Caco-2 (cell line): ENCODE data around the gene VWA3B. TPM values are rescaled to one million over a fixed set of nuclear protein-coding genes. Genes with fewer than 3 reads are reported as not detected.

ENCODE experiments used
- BruUV-seq: library from RNA; stranded (reverse); fragments of 400-500 nt; replicated peaks from 2 replicates; lab custom pipeline; 2021; lab: Mats Ljungman, UMichigan
- CTCF ChIA-PET: fragments of 300-600 bp; sonication (Branson Sonifier 250); formaldehyde crosslinking; loops from one replicate; lab custom pipeline; 2022; ENCODE audit warnings: antibody characterized with exemption; lab: Charles Lee
- POLR2A ChIA-PET: fragments of 300-600 bp; sonication (Branson Sonifier 250); formaldehyde crosslinking; loops from one replicate; lab custom pipeline; 2022; ENCODE audit warnings: antibody characterized with exemption; lab: Charles Lee
- DNase-seq, 2 experiments: peaks; one replicate each; pipeline versions ENCODE4 v3.0.0 to v3.0.0-alpha.2; 2020 to 2022
- H3K27me3 ChIP-seq: replicated peaks from 2 replicates; pipeline ENCODE4 v1.6.0; 2011; ENCODE audit warnings: low read length; ENCODE audit not compliant: control insufficient read depth, insufficient read depth
- H3K36me3 ChIP-seq: 2 replicates; pipeline ENCODE4 v1.5.1; 2011; ENCODE audit warnings: low read length; ENCODE audit not compliant: control insufficient read depth, insufficient read depth
- H3K4me1 ChIP-seq: fragments of 250-450 bp; sonication (Bioruptor Pico); 2 replicates; pipeline ENCODE4 v1.5.1; 2020; ENCODE audit warnings: mild to moderate bottlenecking
- H3K4me3 ChIP-seq: 2 replicates; pipeline ENCODE4 v1.5.1; 2011; ENCODE audit warnings: low read depth, mild to moderate bottlenecking, control low read depth, low read length
- H3K9me3 ChIP-seq: fragments of 250-450 bp; sonication (Bioruptor Pico); 2 replicates; pipeline ENCODE4 v1.5.1; 2020; ENCODE audit warnings: mild to moderate bottlenecking, moderate library complexity
- H3K27ac Mint-ChIP-seq: one replicate; pipeline ENCODE4 v1.8.0; 2022; ENCODE audit warnings: mixed read lengths; ENCODE audit not compliant: unreplicated experiment
- H3K27me3 Mint-ChIP-seq: one replicate; pipeline ENCODE4 v1.8.0; 2022; ENCODE audit warnings: mixed read lengths; ENCODE audit not compliant: insufficient read depth, unreplicated experiment
- H3K36me3 Mint-ChIP-seq: one replicate; pipeline ENCODE4 v1.8.0; 2022; ENCODE audit warnings: mild to moderate bottlenecking, mixed read lengths; ENCODE audit not compliant: insufficient read depth, unreplicated experiment
- H3K4me1 Mint-ChIP-seq: one replicate; pipeline ENCODE4 v1.8.0; 2022; ENCODE audit warnings: low read depth, mixed read lengths; ENCODE audit not compliant: unreplicated experiment
- H3K4me3 Mint-ChIP-seq: one replicate; pipeline ENCODE4 v1.8.0; 2022; ENCODE audit warnings: mild to moderate bottlenecking, moderate library complexity, mixed read lengths; ENCODE audit not compliant: unreplicated experiment
- H3K9me3 Mint-ChIP-seq: one replicate; pipeline ENCODE4 v1.8.0; 2022; ENCODE audit warnings: mixed read lengths; ENCODE audit not compliant: unreplicated experiment
- intact Hi-C: fragments of 100-400 bp; cut with micrococcal nuclease; formaldehyde crosslinking; loops from one replicate; pipeline ENCODE4 v1.10.0; 2022; ENCODE audit not compliant: unreplicated experiment
- total RNA-seq: library from RNA; stranded (reverse); gene quantifications from 2 replicates; pipeline ENCODE4 v1.2.3, GENCODE V29; 2022
- TF ChIP-seq, protein P1 (sequence below), 2 experiments: fragments of 200-600 bp in 1 of 2; IDR thresholded peaks; 1 replicate in 1 of 2; 2 replicates in 1 of 2; pipeline versions ENCODE4 v1.5.1 to v1.8.0; 2011 to 2022; ENCODE audit warnings: antibody characterized with exemption in 1 of 2, control low read depth in 1 of 2, inconsistent platforms in 1 of 2, low read depth in 1 of 2, low read length in 1 of 2, mild to moderate bottlenecking in 1 of 2, moderate library complexity in 1 of 2; ENCODE audit not compliant: insufficient read depth in 1 of 2, severe bottlenecking in 1 of 2, unreplicated experiment in 1 of 2

The VWA3B gene
- total RNA-seq, 1 experiment from 2014 or later = not detected

DNA sequence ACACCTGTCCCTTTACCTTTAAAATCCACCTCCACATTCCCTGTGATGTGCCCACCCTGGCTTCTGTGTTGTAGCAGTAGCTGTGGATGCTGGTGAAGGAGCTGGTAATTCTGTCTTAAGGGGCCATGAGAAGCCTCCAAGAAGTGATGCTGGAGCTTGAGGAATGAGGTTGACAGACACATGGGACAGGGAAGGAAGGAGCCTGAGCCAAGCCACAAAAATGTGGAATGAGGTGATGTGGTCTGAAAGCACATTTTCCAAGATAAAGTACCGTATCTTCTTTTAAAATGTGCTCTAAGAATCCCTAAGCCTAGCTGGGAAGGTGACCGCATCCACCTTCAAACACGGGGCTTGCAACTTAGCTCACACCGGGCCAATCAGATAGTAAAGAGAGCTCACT is 31.2 kb downstream of the VWA3B start:
- TF ChIP-seq, protein P1, sequence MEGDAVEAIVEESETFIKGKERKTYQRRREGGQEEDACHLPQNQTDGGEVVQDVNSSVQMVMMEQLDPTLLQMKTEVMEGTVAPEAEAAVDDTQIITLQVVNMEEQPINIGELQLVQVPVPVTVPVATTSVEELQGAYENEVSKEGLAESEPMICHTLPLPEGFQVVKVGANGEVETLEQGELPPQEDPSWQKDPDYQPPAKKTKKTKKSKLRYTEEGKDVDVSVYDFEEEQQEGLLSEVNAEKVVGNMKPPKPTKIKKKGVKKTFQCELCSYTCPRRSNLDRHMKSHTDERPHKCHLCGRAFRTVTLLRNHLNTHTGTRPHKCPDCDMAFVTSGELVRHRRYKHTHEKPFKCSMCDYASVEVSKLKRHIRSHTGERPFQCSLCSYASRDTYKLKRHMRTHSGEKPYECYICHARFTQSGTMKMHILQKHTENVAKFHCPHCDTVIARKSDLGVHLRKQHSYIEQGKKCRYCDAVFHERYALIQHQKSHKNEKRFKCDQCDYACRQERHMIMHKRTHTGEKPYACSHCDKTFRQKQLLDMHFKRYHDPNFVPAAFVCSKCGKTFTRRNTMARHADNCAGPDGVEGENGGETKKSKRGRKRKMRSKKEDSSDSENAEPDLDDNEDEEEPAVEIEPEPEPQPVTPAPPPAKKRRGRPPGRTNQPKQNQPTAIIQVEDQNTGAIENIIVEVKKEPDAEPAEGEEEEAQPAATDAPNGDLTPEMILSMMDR (IDR thresholded peaks at IDR 0.05; ENCODE audit: insufficient read depth in 1 of 2, low read depth in 1 of 2, low read length in 1 of 2, severe bottlenecking in 1 of 2, unreplicated experiment in 1 of 2) = no peak
- Mint-ChIP-seq H3K4me3 (no peak overlapping the region), H3K36me3 (no peaks in the 10 kb centered on the region), H3K9me3 (peaks cover under 1% of the 10 kb centered on the region), H3K4me1 (no peaks in the 10 kb centered on the region), H3K27ac (no peak overlapping the region), H3K27me3 (peaks cover 7% of the 10 kb centered on the region)
- no peak overlapping the region for H3K4me3 ChIP-seq
- DNase-seq = no peak
- intact Hi-C loops = no loop called here
- H3K27me3 ChIP-seq = no peaks in the 10 kb centered on the region
- ChIA-PET CTCF (no interaction called here), POLR2A (no interaction called here)
- H3K36me3 ChIP-seq = no peaks in the 10 kb centered on the region
- peaks cover 3% of the 10 kb centered on the region; the same call in 1 of the 2 replicates for H3K9me3 ChIP-seq
- BruUV-seq = no TSS peak
- no peaks in the 10 kb centered on the region for H3K4me1 ChIP-seq

DNA sequence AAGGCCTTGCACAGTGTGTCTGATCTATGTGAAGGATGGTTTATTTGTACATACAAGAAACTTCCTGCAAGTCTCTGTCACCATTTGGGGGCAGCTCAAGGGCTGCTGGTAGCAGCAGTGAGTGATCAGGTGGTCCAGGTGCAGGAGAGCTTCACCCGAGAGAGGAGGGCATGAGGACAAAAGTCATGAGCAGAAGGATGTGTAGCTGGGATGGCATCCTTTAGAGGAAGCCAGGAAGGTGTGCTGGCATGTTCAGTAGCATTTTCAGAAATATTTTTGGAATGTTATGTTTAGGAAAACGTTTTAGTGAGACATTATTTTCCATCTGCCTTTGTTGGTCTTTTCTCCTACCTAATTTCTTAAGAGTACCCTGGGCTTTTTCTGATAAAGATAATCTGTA is 31.9 kb downstream of the VWA3B start:
- TF ChIP-seq, protein P1 (IDR thresholded peaks at IDR 0.05; ENCODE audit: insufficient read depth in 1 of 2, low read depth in 1 of 2, low read length in 1 of 2, severe bottlenecking in 1 of 2, unreplicated experiment in 1 of 2) = no peak
- BruUV-seq = no TSS peak
- Histone ChIP-seq H3K27me3 (no peaks in the 10 kb centered on the region), H3K4me3 (no peak overlapping the region), H3K36me3 (no peaks in the 10 kb centered on the region), H3K4me1 (no peaks in the 10 kb centered on the region), H3K9me3 (no peaks in the 10 kb centered on the region)
- ChIA-PET CTCF (no interaction called here), POLR2A (no interaction called here)
- no peaks in the 10 kb centered on the region for H3K9me3 Mint-ChIP-seq
- H3K27ac Mint-ChIP-seq = no peak overlapping the region
- no peaks in the 10 kb centered on the region for H3K36me3 Mint-ChIP-seq
- no peak for DNase-seq
- H3K27me3 Mint-ChIP-seq = peaks cover 7% of the 10 kb centered on the region
- no peaks in the 10 kb centered on the region for H3K4me1 Mint-ChIP-seq
- no peak overlapping the region for H3K4me3 Mint-ChIP-seq
- intact Hi-C loops = no loop called here

DNA sequence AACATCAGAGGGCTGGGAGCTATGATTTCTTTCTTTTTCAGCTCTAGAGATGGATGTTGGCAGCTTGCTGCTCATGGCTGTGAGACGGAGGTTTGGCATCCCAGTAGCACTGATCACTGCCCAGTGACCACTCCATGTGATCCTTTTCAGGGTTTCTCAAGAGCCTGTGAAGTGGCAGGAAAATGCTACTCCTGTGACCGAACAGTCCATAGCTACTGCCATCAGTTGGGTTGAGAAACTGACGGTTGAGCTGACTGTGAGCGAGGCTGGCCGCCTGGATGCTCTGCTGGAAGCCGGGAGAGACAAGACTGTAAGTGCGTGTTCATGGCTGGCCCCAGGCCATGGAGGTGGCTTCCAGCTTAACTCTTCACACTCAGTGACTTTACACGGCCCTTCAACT is 34.2 kb downstream of the VWA3B start:
- H3K27me3 Mint-ChIP-seq = peaks cover 7% of the 10 kb centered on the region
- DNase-seq = no peak
- BruUV-seq = no TSS peak
- Histone ChIP-seq H3K36me3 (no peaks in the 10 kb centered on the region), H3K27me3 (no peaks in the 10 kb centered on the region), H3K9me3 (no peaks in the 10 kb centered on the region), H3K4me3 (no peak overlapping the region), H3K4me1 (no peaks in the 10 kb centered on the region)
- intact Hi-C loops = no loop called here
- ChIA-PET POLR2A (no interaction called here), CTCF (no interaction called here)
- no peak overlapping the region for H3K27ac Mint-ChIP-seq
- TF ChIP-seq, protein P1 (IDR thresholded peaks at IDR 0.05; ENCODE audit: insufficient read depth in 1 of 2, low read depth in 1 of 2, low read length in 1 of 2, severe bottlenecking in 1 of 2, unreplicated experiment in 1 of 2) = no peak
- no peaks in the 10 kb centered on the region for H3K36me3 Mint-ChIP-seq
- H3K4me1 Mint-ChIP-seq = no peaks in the 10 kb centered on the region
- no peak overlapping the region for H3K4me3 Mint-ChIP-seq
- H3K9me3 Mint-ChIP-seq = no peaks in the 10 kb centered on the region
